Brain microvascular endothelial cell (primary cell): ENCODE results near the gene HOXA10.
A peak's percentile ranks its signal among the peaks of the same experiment; 100 is the strongest.

Experiments
- DNase-seq: peaks from one replicate; pipeline ENCODE4 v3.0.0-alpha.2; 2020
- H3K27ac ChIP-seq: fragments of 250-450 bp; sonication (Bioruptor Pico); 2 replicates; pipeline ENCODE4 v1.5.1; 2020; ENCODE audit warnings: mild to moderate bottlenecking, moderate library complexity
- H3K27me3 ChIP-seq: fragments of 250-450 bp; sonication (Bioruptor Pico); replicated peaks from 2 replicates; pipeline ENCODE4 v1.5.1; 2020; ENCODE audit warnings: mild to moderate bottlenecking
- H3K36me3 ChIP-seq: fragments of 250-450 bp; sonication (Bioruptor Pico); replicated peaks from 2 replicates; pipeline ENCODE4 v1.5.1; 2020; ENCODE audit warnings: mild to moderate bottlenecking
- H3K4me3 ChIP-seq: 2 replicates; pipeline ENCODE4 v1.5.1; 2011; ENCODE audit warnings: low read depth, mild to moderate bottlenecking, control low read depth, low read length, moderate library complexity
- in situ Hi-C: cut with HindIII; loops from 2 replicates; pipeline ENCODE4 v1.10.0; 2017; ENCODE audit warnings: low sequenced_read_pairs, low pct_ligation_motif_present
- TF ChIP-seq, protein P1 (sequence below): IDR thresholded peaks from 2 replicates; pipeline ENCODE4 v1.5.1; 2011; ENCODE audit warnings: low read depth, mild to moderate bottlenecking, moderate library complexity, low read length, control low read depth, inconsistent platforms; ENCODE audit errors: missing control alignments

The HOXA10 gene

DNA sequence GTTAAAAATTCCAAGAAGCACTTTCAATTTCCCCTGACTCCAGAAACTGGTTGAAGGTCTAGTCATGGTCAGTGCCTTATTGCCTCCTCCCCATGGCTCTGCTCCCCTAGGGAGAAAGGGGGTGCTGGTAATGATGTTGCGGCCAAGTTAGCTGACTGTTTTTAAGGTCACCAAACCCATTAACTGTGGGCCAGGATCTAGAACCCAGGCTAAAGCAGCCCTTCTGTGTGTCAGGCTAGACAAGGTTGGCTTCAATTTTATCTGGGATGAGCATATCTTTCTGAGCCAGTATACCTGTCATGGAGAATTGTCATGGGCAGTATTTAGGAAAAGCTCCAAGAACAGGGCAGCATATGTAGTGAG, 36.9 kb upstream of the HOXA10 start:
- peaks cover 95% of the 10 kb centered on the region for H3K27me3 ChIP-seq
- in situ Hi-C loops: loop anchor here (25.0 kb wide), 1 partner anchor 376 kb away; no protein-coding TSS in a partner anchor
- no peak for DNase-seq
- H3K36me3 ChIP-seq: no peaks in the 10 kb centered on the region
- no peak overlapping the region for H3K4me3 ChIP-seq
- no peak overlapping the region for H3K27ac ChIP-seq
- TF ChIP-seq, protein P1, sequence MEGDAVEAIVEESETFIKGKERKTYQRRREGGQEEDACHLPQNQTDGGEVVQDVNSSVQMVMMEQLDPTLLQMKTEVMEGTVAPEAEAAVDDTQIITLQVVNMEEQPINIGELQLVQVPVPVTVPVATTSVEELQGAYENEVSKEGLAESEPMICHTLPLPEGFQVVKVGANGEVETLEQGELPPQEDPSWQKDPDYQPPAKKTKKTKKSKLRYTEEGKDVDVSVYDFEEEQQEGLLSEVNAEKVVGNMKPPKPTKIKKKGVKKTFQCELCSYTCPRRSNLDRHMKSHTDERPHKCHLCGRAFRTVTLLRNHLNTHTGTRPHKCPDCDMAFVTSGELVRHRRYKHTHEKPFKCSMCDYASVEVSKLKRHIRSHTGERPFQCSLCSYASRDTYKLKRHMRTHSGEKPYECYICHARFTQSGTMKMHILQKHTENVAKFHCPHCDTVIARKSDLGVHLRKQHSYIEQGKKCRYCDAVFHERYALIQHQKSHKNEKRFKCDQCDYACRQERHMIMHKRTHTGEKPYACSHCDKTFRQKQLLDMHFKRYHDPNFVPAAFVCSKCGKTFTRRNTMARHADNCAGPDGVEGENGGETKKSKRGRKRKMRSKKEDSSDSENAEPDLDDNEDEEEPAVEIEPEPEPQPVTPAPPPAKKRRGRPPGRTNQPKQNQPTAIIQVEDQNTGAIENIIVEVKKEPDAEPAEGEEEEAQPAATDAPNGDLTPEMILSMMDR: no peak

DNA sequence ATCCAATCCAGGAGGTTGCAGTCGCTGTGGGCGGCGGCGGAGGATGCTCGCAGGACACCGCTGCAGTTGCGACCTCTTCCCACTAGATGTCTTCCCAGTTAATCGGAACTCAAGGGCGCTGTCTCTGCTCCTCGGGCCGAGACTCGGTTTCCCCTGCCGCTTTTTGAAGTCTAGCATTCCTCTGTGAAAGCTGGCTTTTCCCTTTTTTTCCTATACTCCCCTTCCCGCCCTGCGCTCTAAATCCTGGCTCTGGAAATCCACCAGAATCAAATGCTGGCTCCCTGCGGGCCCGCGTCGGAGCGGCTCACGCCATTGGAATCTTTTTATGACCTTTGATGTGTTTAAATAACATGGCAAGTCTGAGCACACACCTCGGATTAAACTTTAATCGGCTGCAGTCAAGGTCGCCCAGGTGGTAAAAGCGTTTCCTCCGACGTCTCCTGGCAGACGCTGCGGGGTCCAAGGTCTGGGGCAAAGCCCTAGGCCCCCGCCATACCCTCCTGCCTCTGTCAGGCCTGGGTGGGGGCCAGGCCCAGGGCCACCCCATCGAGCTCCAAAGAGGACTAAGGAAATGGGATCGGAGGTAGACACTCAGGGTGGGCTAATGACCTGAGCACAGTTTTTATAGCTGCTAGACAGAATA, 36.4 kb upstream of the HOXA10 start:
- Histone ChIP-seq H3K4me3 (peak overlapping the region; percentile 20), H3K36me3 (no peaks in the 10 kb centered on the region), H3K27ac (no peak overlapping the region), H3K27me3 (peaks cover 95% of the 10 kb centered on the region)
- TF ChIP-seq, protein P1: peak; percentile 84
- in situ Hi-C loops: loop anchor here (25.0 kb wide), 1 partner anchor 377 kb away; no protein-coding TSS in a partner anchor
- peak; percentile 40 for DNase-seq

GRCh38 chr7:27209933-27210440, 35.9 kb upstream of the HOXA10 start:
- TF ChIP-seq, protein P1: no peak
- no peak overlapping the region for H3K4me3 ChIP-seq
- DNase-seq: no peak
- H3K36me3 ChIP-seq: no peaks in the 10 kb centered on the region
- peaks cover 95% of the 10 kb centered on the region for H3K27me3 ChIP-seq
- in situ Hi-C loops: loop anchor here (25.0 kb wide), 1 partner anchor 377 kb away; no protein-coding TSS in a partner anchor
- H3K27ac ChIP-seq: no peak overlapping the region

DNA sequence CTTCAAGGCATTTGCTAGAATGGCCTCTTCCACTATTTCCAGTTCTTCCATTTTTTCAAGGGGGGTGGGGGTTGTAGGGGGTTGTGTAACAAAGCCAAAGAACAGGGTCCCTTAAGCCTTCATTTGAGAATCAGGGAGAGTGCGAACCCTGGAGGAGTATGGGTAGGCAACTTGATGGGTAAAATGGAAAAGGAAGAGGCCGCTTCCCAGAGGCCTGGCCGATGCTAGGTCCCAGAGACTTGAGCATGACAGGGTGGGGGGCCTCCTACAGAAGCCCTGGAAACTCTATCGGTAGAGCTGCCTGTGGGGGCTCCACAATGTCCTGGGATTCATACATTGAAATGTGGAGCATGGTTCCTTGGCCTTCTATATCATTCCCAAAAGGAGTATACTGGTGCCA, 34.9 kb upstream of the HOXA10 start:
- TF ChIP-seq, protein P1: no peak
- H3K36me3 ChIP-seq: no peaks in the 10 kb centered on the region
- no peak overlapping the region for H3K27ac ChIP-seq
- in situ Hi-C loops: loop anchor here (25.0 kb wide), 1 partner anchor 378 kb away; no protein-coding TSS in a partner anchor
- H3K4me3 ChIP-seq: no peak overlapping the region
- peaks cover 95% of the 10 kb centered on the region for H3K27me3 ChIP-seq
- no peak for DNase-seq

- no peaks in the 10 kb centered on the region for H3K36me3 ChIP-seq
- DNase-seq: no peak
- no peak overlapping the region for H3K4me3 ChIP-seq
- H3K27me3 ChIP-seq: peaks cover 94% of the 10 kb centered on the region
- H3K27ac ChIP-seq: no peak overlapping the region
- in situ Hi-C loops: loop anchor here (25.0 kb wide), 1 partner anchor 380 kb away; no protein-coding TSS in a partner anchor
- TF ChIP-seq, protein P1: no peak
Measured at GRCh38 chr7:27207348-27207985, 33.3 kb upstream of the HOXA10 start.
